ENCODE measurements around the gene TLK1.

DNA sequence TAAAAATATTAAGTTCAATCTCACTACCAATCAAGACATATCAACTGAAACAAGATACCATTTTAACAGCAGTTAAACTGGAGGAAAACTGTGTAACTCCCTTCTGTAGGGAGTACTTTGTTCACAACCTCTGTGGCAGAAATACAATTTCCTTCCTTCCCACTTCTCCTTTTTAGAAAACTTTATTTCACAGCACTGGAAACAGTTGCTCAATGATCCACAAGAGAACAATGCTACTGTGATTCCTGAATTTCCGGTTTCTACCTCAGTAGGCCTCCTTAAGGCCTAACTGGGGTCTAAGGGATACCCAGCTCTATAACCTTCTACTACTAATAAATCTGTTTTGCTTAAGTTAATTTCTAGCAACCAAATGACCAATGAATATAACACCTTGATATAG lies 14.1 kb downstream of the TLK1 start:
- TF ChIP-seq, protein P1, sequence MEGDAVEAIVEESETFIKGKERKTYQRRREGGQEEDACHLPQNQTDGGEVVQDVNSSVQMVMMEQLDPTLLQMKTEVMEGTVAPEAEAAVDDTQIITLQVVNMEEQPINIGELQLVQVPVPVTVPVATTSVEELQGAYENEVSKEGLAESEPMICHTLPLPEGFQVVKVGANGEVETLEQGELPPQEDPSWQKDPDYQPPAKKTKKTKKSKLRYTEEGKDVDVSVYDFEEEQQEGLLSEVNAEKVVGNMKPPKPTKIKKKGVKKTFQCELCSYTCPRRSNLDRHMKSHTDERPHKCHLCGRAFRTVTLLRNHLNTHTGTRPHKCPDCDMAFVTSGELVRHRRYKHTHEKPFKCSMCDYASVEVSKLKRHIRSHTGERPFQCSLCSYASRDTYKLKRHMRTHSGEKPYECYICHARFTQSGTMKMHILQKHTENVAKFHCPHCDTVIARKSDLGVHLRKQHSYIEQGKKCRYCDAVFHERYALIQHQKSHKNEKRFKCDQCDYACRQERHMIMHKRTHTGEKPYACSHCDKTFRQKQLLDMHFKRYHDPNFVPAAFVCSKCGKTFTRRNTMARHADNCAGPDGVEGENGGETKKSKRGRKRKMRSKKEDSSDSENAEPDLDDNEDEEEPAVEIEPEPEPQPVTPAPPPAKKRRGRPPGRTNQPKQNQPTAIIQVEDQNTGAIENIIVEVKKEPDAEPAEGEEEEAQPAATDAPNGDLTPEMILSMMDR (conservative IDR thresholded peaks at IDR 0.05; ENCODE audit: low read depth, low read length) = no peak
- no peak for TF ChIP-seq EZH2 (IDR thresholded peaks at IDR 0.05; ENCODE audit: low read length, unreplicated experiment)
